ENCODE results near the gene CTNNBIP1. TPM values are rescaled to one million over a fixed set of nuclear protein-coding genes. Genes with fewer than 3 reads are reported as not detected.

The CTNNBIP1 gene
- total RNA-seq, 1 experiment from 2014 or later, result 58.9 TPM

DNA sequence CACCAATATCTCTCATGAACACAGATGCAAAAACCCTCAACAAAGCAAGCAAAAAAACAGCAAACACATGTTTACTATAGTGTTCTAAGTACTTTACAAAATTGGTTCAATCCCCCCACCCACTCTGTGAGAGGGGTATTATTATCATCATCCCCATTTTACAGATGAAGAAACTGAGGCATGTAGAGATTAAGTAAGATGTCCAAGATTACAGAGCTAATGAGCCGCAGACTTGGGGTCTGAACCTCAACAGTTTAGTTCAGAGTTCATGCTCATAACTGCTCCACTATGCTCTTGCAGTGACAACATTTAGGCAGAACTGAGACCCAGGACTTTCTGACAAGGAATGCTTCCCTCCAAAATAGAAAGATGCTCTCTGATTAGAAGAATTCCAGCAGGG is 108.2 kb downstream of the CTNNBIP1 start:
- no peak overlapping the region for H3K4me2 ChIP-seq
- ChIA-PET CTCF (no interaction called here), POLR2A (ENCODE audit: unreplicated experiment) (no interaction called here)
- H3F3A ChIP-seq (ENCODE audit: insufficient read depth, low read depth), result no peaks in the 10 kb centered on the region
- peaks cover 50% of the 10 kb centered on the region for H3K79me2 ChIP-seq (ENCODE audit: low read depth)
- H3K4me1 ChIP-seq (replicated peaks; ENCODE audit: insufficient read depth), result no peaks in the 10 kb centered on the region
- H3K9me3 ChIP-seq (ENCODE audit: insufficient read depth, low read depth), result no peaks in the 10 kb centered on the region
- no TSS peak for BruUV-seq (replicated peaks)
- no peak for DNase-seq
- no peak overlapping the region for H2AFZ ChIP-seq
- H3K36me3 ChIP-seq (ENCODE audit: low read depth), result no peaks in the 10 kb centered on the region
- intact Hi-C loops (cut with micrococcal nuclease; ENCODE audit: unreplicated experiment), result no loop called here
- H3K4me3 ChIP-seq, result no peak overlapping the region
- H3K27ac ChIP-seq, result no peak overlapping the region
- no peaks in the 10 kb centered on the region for H3K27me3 ChIP-seq (ENCODE audit: insufficient read depth, low read depth)
- TF ChIP-seq EZH2 (IDR thresholded peaks at IDR 0.05; ENCODE audit: low read depth) (no peak), CTCF (conservative IDR thresholded peaks at IDR 0.05) (no peak)
- peaks cover 6% of the 10 kb centered on the region for H4K20me1 ChIP-seq (ENCODE audit: insufficient read depth)
- no peaks in the 10 kb centered on the region for H3K9me2 ChIP-seq (ENCODE audit: insufficient read depth)

Other genes with a start within 250 kb of the CTNNBIP1 start
- 138 and 140 TPM in 2 replicates for gene CLSTN1, start 86.3 kb downstream of the CTNNBIP1 start, total RNA-seq (2021)
- 27.4 and 33.5 TPM in 2 replicates for gene LZIC, start 33.1 kb upstream of the CTNNBIP1 start, total RNA-seq (2021)
- 10.1 and 13.4 TPM in 2 replicates for gene NMNAT1, start 33.2 kb upstream of the CTNNBIP1 start, total RNA-seq (2021)
- gene RBP7, start 87.0 kb upstream of the CTNNBIP1 start, total RNA-seq (2021), result 0.61 and 1.8 TPM in 2 replicates
- 54.3 and 59.1 TPM in 2 replicates for gene UBE4B, start 122.7 kb upstream of the CTNNBIP1 start, total RNA-seq (2021)

Measured in PC-9 (cell line).